Epithelial cell of proximal tubule (primary cell): ENCODE data around the gene TCEANC. TPM values are rescaled to one million over a fixed set of nuclear protein-coding genes. Genes with fewer than 3 reads are reported as not detected.

ENCODE experiments used
- DNase-seq: peaks from one replicate; pipeline ENCODE4 v3.0.0-alpha.2; 2011; ENCODE audit warnings: low read depth
- H3K4me3 ChIP-seq: 2 replicates; pipeline ENCODE4 v1.5.1; 2011; ENCODE audit warnings: low read depth, mild to moderate bottlenecking, low read length
- CTCF ChIP-seq: conservative IDR thresholded peaks from 2 replicates; pipeline ENCODE4 v1.5.1; 2012; ENCODE audit warnings: low read depth, mild to moderate bottlenecking, low read length
- total RNA-seq: library from RNA; depleted of rRNA; stranded (reverse); fragments of >200 nt; gene quantifications from 2 replicates; pipeline ENCODE4 v1.2.3, GENCODE V29; 2015

TCEANC gene
- total RNA-seq, 1 donor from 2014 or later, result 0.12 TPM

DNA sequence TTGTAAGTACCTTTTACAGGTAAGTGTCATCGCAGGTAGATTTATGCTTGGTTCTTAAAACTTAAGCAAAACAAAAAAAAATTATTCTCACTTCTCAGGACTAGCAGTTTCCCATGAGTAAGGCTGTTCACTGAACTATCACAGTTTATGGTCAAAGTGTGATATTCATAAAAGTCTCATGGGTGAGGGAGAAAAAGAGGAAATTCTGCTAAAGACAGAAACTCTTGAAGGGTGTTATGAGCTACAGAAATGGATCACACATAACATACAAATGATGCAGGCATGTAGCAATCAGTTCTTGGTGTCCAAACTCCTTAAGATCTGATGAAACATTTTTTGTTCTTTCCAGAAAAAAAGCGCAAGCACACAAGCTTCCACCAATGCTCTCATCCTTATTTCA, 44.5 kb downstream of the TCEANC start:
- no peak for TF ChIP-seq CTCF
- no peak overlapping the region for H3K4me3 ChIP-seq
- no peak for DNase-seq

- TF ChIP-seq CTCF, result no peak
- H3K4me3 ChIP-seq, result no peak overlapping the region
- no peak for DNase-seq
Observed at GRCh38 chrX:13697976-13698375, 45.0 kb downstream of the TCEANC start.

DNA sequence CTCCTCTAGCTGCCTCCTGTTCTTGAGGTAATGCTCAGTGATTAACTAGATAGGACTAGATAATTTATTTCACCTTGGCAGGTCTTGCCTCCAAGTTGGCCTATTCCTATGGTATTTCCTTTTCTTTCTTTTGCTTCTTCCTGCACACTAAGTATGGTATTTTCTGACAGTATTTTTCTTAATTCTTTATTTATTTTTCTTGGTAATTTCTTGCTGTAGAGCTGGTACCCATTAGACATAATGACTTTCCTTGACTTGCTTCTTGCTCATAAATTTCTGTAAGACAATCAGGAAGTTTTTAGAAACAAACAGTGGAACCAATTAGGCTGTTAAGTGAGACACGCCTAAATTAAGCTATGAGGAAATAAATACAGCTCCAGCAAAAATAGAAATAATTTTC, 45.5 kb downstream of the TCEANC start:
- TF ChIP-seq CTCF, result no peak
- DNase-seq, result no peak
- H3K4me3 ChIP-seq, result no peak overlapping the region

DNA sequence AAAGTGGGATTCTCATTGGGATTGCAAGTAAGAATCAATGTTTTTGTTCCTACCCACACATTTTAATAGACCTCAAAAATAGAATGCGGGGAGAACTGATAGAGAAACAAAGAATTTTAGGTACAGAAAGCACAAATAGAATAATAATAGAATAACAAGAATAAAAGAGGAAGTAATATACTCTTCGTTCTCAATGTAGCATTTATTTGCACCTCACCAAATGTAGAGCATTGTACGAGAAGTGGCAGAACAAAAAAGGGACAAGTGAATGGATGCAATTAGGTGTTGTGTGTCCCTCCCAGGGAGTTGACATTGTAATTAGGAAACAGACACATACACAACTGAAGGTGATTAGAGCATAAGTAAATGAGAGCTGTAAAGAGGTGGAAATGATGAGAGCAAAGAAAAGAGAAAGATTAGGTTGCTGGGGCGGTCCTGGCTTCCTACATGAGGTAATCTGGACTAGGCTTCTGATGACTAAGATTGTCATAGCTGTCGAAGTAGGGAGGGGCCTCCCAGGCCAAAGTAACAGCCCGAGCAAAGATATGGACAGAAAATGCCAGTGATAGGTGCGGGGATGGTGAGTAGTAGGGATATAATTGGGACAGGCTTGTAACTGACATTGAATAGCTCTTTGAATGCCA, 46.4 kb downstream of the TCEANC start:
- no peak for TF ChIP-seq CTCF
- no peak for DNase-seq
- H3K4me3 ChIP-seq, result no peak overlapping the region

GRCh38 chrX:13700380-13700779, 47.4 kb downstream of the TCEANC start:
- H3K4me3 ChIP-seq, result no peak overlapping the region
- DNase-seq, result no peak
- TF ChIP-seq CTCF, result no peak

- no peak for DNase-seq
- no peak overlapping the region for H3K4me3 ChIP-seq
- TF ChIP-seq CTCF, result no peak
Observed at GRCh38 chrX:13702111-13702789, 49.3 kb downstream of the TCEANC start.

DNA sequence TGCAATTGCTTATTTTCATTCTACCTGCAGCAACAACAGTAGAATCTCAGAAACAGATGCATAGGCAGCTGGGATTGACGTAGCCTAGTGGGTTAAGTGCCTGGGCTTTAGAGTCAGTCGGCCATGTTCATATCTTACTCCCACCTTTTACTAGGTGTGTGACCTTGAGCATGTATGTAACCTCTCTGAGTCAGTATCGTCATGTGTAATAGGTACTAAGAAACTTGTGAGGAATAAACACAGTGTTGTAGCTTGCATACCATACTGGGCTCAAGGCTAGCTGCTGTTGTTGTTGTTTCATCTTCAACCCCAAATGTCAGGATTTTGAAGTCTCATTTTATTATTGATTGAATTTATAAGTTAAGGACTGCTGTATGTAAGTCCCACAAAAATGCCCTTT, 50.2 kb downstream of the TCEANC start:
- no peak overlapping the region for H3K4me3 ChIP-seq
- DNase-seq, result no peak

More for the DNA sequence above, 50.2 kb downstream of the TCEANC start:
- TF ChIP-seq CTCF, result no peak
